Mesenchymal stem cell (in vitro differentiated cells and primary cell): Measurements from ENCODE around the gene MTA3.

Experiments used
- DNase-seq: peaks from one replicate; pipeline ENCODE4 v3.0.0-alpha.2; 2013
- H2AFZ ChIP-seq: one replicate; pipeline ENCODE4 v1.6.1; 2013; ENCODE audit warnings: low read depth, mild to moderate bottlenecking, control low read depth, inconsistent platforms, low read length, moderate library complexity
- H2AK5ac ChIP-seq: 2 replicates; pipeline ENCODE4 v1.6.1; 2013; ENCODE audit warnings: low read length, moderate library complexity, mild to moderate bottlenecking, inconsistent platforms; ENCODE audit not compliant: severe bottlenecking
- H2BK120ac ChIP-seq: one replicate; pipeline ENCODE4 v1.6.1; 2013; ENCODE audit warnings: low read depth, mild to moderate bottlenecking, inconsistent platforms, low read length, moderate library complexity
- H2BK12ac ChIP-seq, 2 experiments: one replicate each; pipeline ENCODE4 v1.6.1; 2013; ENCODE audit warnings: inconsistent platforms in 2 of 2, low read length in 2 of 2, mild to moderate bottlenecking in 2 of 2, moderate library complexity in 2 of 2, control low read depth in 1 of 2
- H2BK15ac ChIP-seq: one replicate; pipeline ENCODE4 v1.6.1; 2013; ENCODE audit warnings: mild to moderate bottlenecking, low read depth, inconsistent platforms; ENCODE audit not compliant: poor library complexity, severe bottlenecking
- H2BK5ac ChIP-seq: 2 replicates; pipeline ENCODE4 v1.6.1; 2013; ENCODE audit warnings: low read depth, mild to moderate bottlenecking, low read length, control low read depth, inconsistent platforms; ENCODE audit not compliant: poor library complexity, severe bottlenecking
- H3K14ac ChIP-seq, 2 experiments: one replicate each; pipeline ENCODE4 v1.6.1; 2013; ENCODE audit warnings: inconsistent platforms in 2 of 2, low read length in 2 of 2, control low read depth in 1 of 2, mild to moderate bottlenecking in 1 of 2, moderate library complexity in 1 of 2
- H3K18ac ChIP-seq, 2 experiments: one replicate each; pipeline ENCODE4 v1.6.1; 2013; ENCODE audit warnings: inconsistent platforms in 2 of 2, low read length in 2 of 2, control low read depth in 1 of 2, low read depth in 1 of 2, mild to moderate bottlenecking in 1 of 2
- H3K23ac ChIP-seq, 2 experiments: one replicate each; pipeline ENCODE4 v1.6.1; 2013; ENCODE audit warnings: inconsistent platforms in 2 of 2, low read length in 2 of 2, mild to moderate bottlenecking in 2 of 2, moderate library complexity in 2 of 2, control low read depth in 1 of 2
- H3K27ac ChIP-seq: 2 replicates; pipeline ENCODE4 v1.5.1; 2013; ENCODE audit warnings: mild to moderate bottlenecking, moderate library complexity, low read length, control low read depth, inconsistent platforms; ENCODE audit not compliant: poor library complexity, severe bottlenecking
- H3K27me3 ChIP-seq, 2 experiments: 2 replicates each; pipeline versions ENCODE4 v1.6.1 to v1.7.0; 2013; ENCODE audit warnings: low read length in 2 of 2, mild to moderate bottlenecking in 2 of 2, moderate library complexity in 2 of 2, control low read depth in 1 of 2, inconsistent platforms in 1 of 2; ENCODE audit not compliant: control insufficient read depth in 1 of 2, insufficient read depth in 1 of 2
- H3K36me3 ChIP-seq, 2 experiments: 2 replicates each; pipeline versions ENCODE4 v1.6.1 to v1.7.0; 2013; ENCODE audit warnings: low read length in 2 of 2, control low read depth in 1 of 2, inconsistent platforms in 1 of 2, low read depth in 1 of 2, mild to moderate bottlenecking in 1 of 2; ENCODE audit not compliant: insufficient read depth in 2 of 2, control insufficient read depth in 1 of 2
- H3K4ac ChIP-seq, 2 experiments: one replicate each; pipeline ENCODE4 v1.6.1; 2013; ENCODE audit warnings: inconsistent platforms in 2 of 2, low read length in 2 of 2, mild to moderate bottlenecking in 2 of 2, moderate library complexity in 2 of 2, control low read depth in 1 of 2, low read depth in 1 of 2
- H3K4me1 ChIP-seq: 2 replicates; pipeline ENCODE4 v1.6.1; 2013; ENCODE audit warnings: low read depth, low read length, control low read depth; ENCODE audit not compliant: control insufficient read depth, insufficient read depth
- H3K4me2 ChIP-seq: 2 replicates; pipeline ENCODE4 v1.6.1; 2013; ENCODE audit warnings: low read length, mild to moderate bottlenecking, inconsistent platforms; ENCODE audit not compliant: poor library complexity, severe bottlenecking
- H3K4me3 ChIP-seq, 2 experiments: 2 replicates each; pipeline versions ENCODE4 v1.5.1 to v1.7.0; 2013; ENCODE audit warnings: low read length in 2 of 2, mild to moderate bottlenecking in 2 of 2, control low read depth in 1 of 2, low read depth in 1 of 2; ENCODE audit not compliant: insufficient read depth in 1 of 2
- H3K79me1 ChIP-seq: replicated peaks from 2 replicates; pipeline ENCODE4 v1.6.1; 2013; ENCODE audit warnings: mild to moderate bottlenecking, control low read depth, low read length, inconsistent platforms; ENCODE audit not compliant: poor library complexity, severe bottlenecking
- H3K9ac ChIP-seq: 2 replicates; pipeline ENCODE4 v1.7.0; 2013; ENCODE audit warnings: mild to moderate bottlenecking, low read length, moderate library complexity
- H3K9me3 ChIP-seq: 2 replicates; pipeline ENCODE4 v1.7.0; 2013; ENCODE audit warnings: mild to moderate bottlenecking, low read length; ENCODE audit not compliant: control insufficient read depth
- H4K8ac ChIP-seq: one replicate; pipeline ENCODE4 v1.6.1; 2013; ENCODE audit warnings: inconsistent platforms, mild to moderate bottlenecking, low read length, moderate library complexity
- H4K91ac ChIP-seq: one replicate; pipeline ENCODE4 v1.6.1; 2013; ENCODE audit warnings: mild to moderate bottlenecking, low read length, inconsistent platforms
- WGBS: methylation state at CpG from one replicate; pipeline ENCODE4 v1.1.7; 2013; ENCODE audit warnings: mixed read lengths; 5-methylcytosine and 5-hydroxymethylcytosine counted together

MTA3 gene

DNA sequence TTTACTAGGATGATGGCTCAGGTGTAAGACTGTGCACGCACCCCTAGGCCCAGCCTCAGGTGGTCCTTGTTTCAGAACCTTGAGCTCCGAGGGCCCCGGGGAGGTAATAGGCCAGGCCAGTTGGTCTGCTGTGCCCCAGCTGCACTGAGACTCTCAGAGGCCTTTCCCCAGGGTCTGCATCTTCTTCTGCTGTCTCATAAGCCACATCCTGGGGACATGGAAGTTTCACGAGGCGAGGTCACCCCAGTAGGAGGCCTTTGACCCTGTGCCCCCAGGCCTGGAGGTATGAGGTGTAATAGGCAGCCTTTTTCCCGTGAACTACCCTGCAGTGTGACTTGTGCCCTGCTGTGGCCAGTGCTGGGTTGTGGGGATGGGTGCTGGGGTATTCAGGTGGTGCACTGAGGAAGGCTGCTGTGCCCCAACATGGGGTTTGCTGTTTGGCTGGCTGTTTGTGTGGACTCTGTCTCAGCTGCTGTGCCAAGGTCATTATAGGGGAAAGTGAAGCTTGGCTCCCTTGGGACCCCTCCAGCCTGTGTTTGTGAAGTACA is 188.6 kb downstream of the MTA3 start:
- Histone ChIP-seq H4K8ac (no peak overlapping the region), H2AFZ (no peak overlapping the region), H3K36me3 (peaks cover 4 to 62% of the 10 kb centered on the region in 2 experiments), H2BK12ac (no peak overlapping the region), H3K18ac (no peak overlapping the region), H3K27ac (no peak overlapping the region), H3K14ac (no peak overlapping the region), H3K27me3 (no peaks in the 10 kb centered on the region), H3K4ac (no peak overlapping the region), H3K79me1 (no peaks in the 10 kb centered on the region), H2BK120ac (no peak overlapping the region), H2BK5ac (no peak overlapping the region), H2BK15ac (no peak overlapping the region), H3K9me3 (no peaks in the 10 kb centered on the region), H3K23ac (no peak overlapping the region), H4K91ac (no peak overlapping the region), H3K4me3 (no peak overlapping the region), H3K4me1 (peaks cover 6% of the 10 kb centered on the region), H3K4me2 (no peak overlapping the region), H3K9ac (no peak overlapping the region), H2AK5ac (no peak overlapping the region)
- WGBS = 78% methylated on average over 6 of the region's 6 CpGs
- no peak for DNase-seq

DNA sequence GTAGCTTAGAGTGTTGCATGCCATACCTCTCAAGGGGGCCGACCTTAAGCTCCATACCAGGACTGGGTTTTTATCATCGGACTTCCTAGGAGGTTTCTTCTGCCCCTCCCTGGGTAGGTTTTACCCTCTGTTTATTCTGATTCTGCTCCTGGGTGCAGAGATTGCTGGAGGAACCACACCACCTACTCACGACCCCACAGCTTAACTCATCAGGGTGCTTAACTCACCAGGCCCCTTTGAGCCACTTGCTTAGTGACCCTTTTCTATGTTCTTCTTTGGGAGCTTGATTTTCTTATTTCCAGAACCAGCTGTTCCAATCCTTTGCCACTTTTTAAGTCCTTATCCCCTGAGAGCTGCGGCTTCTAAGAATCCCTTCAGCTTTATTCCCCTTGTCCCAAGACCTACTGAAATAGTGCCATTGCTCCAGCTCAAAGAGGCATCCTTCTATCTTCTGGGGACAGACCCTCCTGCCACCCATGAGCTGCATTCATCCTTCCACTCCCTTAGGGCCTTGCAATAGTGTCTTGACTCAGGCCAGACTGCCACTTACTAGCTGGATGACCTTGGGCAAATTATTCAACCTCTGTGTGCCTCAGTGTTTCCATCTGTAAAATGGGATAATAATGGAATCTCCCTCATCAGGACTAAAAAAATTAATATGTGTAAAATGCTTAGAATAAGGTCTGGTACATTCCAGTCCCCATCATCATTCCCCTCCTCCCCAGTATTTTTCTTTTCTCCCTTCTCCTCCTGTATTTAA is 189.7 kb downstream of the MTA3 start:
- Histone ChIP-seq H2BK120ac (no peak overlapping the region), H4K8ac (no peak overlapping the region)

DNA sequence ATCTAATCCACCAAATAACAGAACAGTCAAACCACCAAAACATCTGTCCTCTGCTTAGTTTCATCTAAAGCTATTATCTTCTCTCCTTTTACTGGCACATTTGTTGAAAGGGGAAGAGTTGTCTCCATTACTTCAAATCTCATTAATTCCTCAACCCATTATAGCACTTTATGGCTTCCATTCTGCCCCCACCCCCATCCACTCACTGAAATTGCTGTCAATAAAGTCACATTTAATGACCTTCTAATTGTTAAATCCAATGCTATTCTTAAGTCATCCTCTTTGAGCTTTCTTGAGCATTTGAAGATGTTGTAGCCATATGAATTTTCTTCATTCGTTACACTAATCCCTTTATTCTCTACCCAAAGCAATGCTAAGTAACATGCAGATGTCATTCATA is 190.3 kb downstream of the MTA3 start:
- no peak overlapping the region for H3K4me2 ChIP-seq
- H3K9me3 ChIP-seq = no peaks in the 10 kb centered on the region
- no peak overlapping the region for H3K4me3 ChIP-seq
- H3K79me1 ChIP-seq = no peaks in the 10 kb centered on the region
- no peak overlapping the region for H3K18ac ChIP-seq
- H3K27me3 ChIP-seq = no peaks in the 10 kb centered on the region
- no peak overlapping the region for H2BK120ac ChIP-seq
- no peak for DNase-seq
- no peak overlapping the region for H2BK5ac ChIP-seq
- no peak overlapping the region for H2AK5ac ChIP-seq
- H3K4me1 ChIP-seq = peaks cover 6% of the 10 kb centered on the region
- H4K8ac ChIP-seq = no peak overlapping the region
- WGBS = 92% methylated on average over 1 of the region's 1 CpG
- no peak overlapping the region for H2BK15ac ChIP-seq
- no peak overlapping the region for H3K4ac ChIP-seq
- no peak overlapping the region for H2BK12ac ChIP-seq
- H3K36me3 ChIP-seq = peaks cover 4 to 65% of the 10 kb centered on the region in 2 experiments
- no peak overlapping the region for H3K9ac ChIP-seq
- H3K14ac ChIP-seq = no peak overlapping the region
- H3K27ac ChIP-seq = no peak overlapping the region
- no peak overlapping the region for H3K23ac ChIP-seq
- no peak overlapping the region for H2AFZ ChIP-seq
- H4K91ac ChIP-seq = no peak overlapping the region

More for the DNA sequence above, 189.7 kb downstream of the MTA3 start:
- no peak overlapping the region for H2BK15ac ChIP-seq
- H3K4me3 ChIP-seq = no peak overlapping the region
- no peak overlapping the region for H2AK5ac ChIP-seq
- no peak for DNase-seq
- H3K27me3 ChIP-seq = no peaks in the 10 kb centered on the region
- peaks cover 6% of the 10 kb centered on the region for H3K4me1 ChIP-seq
- H4K91ac ChIP-seq = no peak overlapping the region
- 88% methylated on average over 4 of the region's 4 CpGs for WGBS
- H3K18ac ChIP-seq = no peak overlapping the region
- H3K14ac ChIP-seq = no peak overlapping the region
- no peaks in the 10 kb centered on the region for H3K9me3 ChIP-seq
- no peak overlapping the region for H2BK5ac ChIP-seq
- no peaks in the 10 kb centered on the region for H3K79me1 ChIP-seq
- H3K36me3 ChIP-seq = peaks cover 4 to 65% of the 10 kb centered on the region in 2 experiments
- no peak overlapping the region for H3K4ac ChIP-seq
- no peak overlapping the region for H3K4me2 ChIP-seq
- H3K27ac ChIP-seq = no peak overlapping the region
- no peak overlapping the region for H3K9ac ChIP-seq
- no peak overlapping the region for H3K23ac ChIP-seq
- H2BK12ac ChIP-seq = no peak overlapping the region
- no peak overlapping the region for H2AFZ ChIP-seq

GRCh38 chr2:42761554-42761953 is 193.1 kb downstream of the MTA3 start:
- no peak overlapping the region for H2BK120ac ChIP-seq
- no peak overlapping the region for H3K18ac ChIP-seq
- no peak overlapping the region for H3K4ac ChIP-seq
- H3K9ac ChIP-seq = no peak overlapping the region
- no peaks in the 10 kb centered on the region for H3K9me3 ChIP-seq
- H3K27ac ChIP-seq = no peak overlapping the region
- H4K8ac ChIP-seq = no peak overlapping the region
- H2BK12ac ChIP-seq = no peak overlapping the region
- WGBS = 89% methylated on average over 9 of the region's 9 CpGs
- H2BK5ac ChIP-seq = no peak overlapping the region
- H3K27me3 ChIP-seq = no peaks in the 10 kb centered on the region
- H3K36me3 ChIP-seq = peaks cover 4 to 46% of the 10 kb centered on the region in 2 experiments
- no peak overlapping the region for H3K23ac ChIP-seq
- no peak overlapping the region for H2AK5ac ChIP-seq
- H4K91ac ChIP-seq = no peak overlapping the region
- no peak overlapping the region for H3K4me3 ChIP-seq
- DNase-seq = no peak
- H2BK15ac ChIP-seq = no peak overlapping the region
- no peak overlapping the region for H3K4me2 ChIP-seq
- H2AFZ ChIP-seq = no peak overlapping the region
- no peak overlapping the region for H3K14ac ChIP-seq
- H3K79me1 ChIP-seq = no peaks in the 10 kb centered on the region
- peaks cover 4% of the 10 kb centered on the region for H3K4me1 ChIP-seq
